Activated CD8-positive, alpha-beta memory T cell treated with anti-CD3 and anti-CD28 coated beads for 4 hours (primary cell): Measurements from ENCODE around the gene TEX29.

Experiments used
- DNase-seq, 2 donors: peaks; one replicate each; pipeline ENCODE4 v3.0.0-alpha.2; 2020; ENCODE audit warnings: low read depth in 2 of 2

The TEX29 gene

GRCh38 chr13:111322001-111322915 lies 1.8 kb downstream of the TEX29 start:
- DNase-seq, result no peak

- DNase-seq, result no peak
Observed at GRCh38 chr13:111322916-111323331, 2.5 kb downstream of the TEX29 start.

GRCh38 chr13:111323549-111323948 lies 3.1 kb downstream of the TEX29 start:
- DNase-seq, result no peak

GRCh38 chr13:111323950-111324651 lies 3.7 kb downstream of the TEX29 start:
- no peak for DNase-seq

- no peak for DNase-seq
Observed at GRCh38 chr13:111324736-111325135, 4.3 kb downstream of the TEX29 start.

- DNase-seq, result no peak
Observed at GRCh38 chr13:111325146-111325890, 4.9 kb downstream of the TEX29 start.

GRCh38 chr13:111325941-111326620 lies 5.6 kb downstream of the TEX29 start:
- no peak for DNase-seq

- DNase-seq, result no peak
Observed at GRCh38 chr13:111326621-111326965, 6.2 kb downstream of the TEX29 start.

GRCh38 chr13:111326981-111327642 lies 6.7 kb downstream of the TEX29 start:
- DNase-seq, result no peak

- no peak for DNase-seq
Observed at GRCh38 chr13:111327730-111328573, 7.5 kb downstream of the TEX29 start.

GRCh38 chr13:111328574-111329410 lies 8.3 kb downstream of the TEX29 start:
- DNase-seq, result no peak

- DNase-seq, result no peak
Observed at GRCh38 chr13:111329641-111330040, 9.2 kb downstream of the TEX29 start.

- no peak for DNase-seq
Observed at GRCh38 chr13:111330066-111330610, 9.7 kb downstream of the TEX29 start.

GRCh38 chr13:111335298-111335697 lies 14.9 kb downstream of the TEX29 start:
- DNase-seq, result no peak

GRCh38 chr13:111336666-111337065 lies 16.2 kb downstream of the TEX29 start:
- DNase-seq, result no peak

- DNase-seq, result no peak
Observed at GRCh38 chr13:111337206-111337605, 16.8 kb downstream of the TEX29 start.

- no peak for DNase-seq
Observed at GRCh38 chr13:111337741-111338140, 17.3 kb downstream of the TEX29 start.

GRCh38 chr13:111338841-111339240 lies 18.4 kb downstream of the TEX29 start:
- DNase-seq, result no peak
